HEK293 (cell line): ENCODE data around the gene MYLK2.
A peak's percentile ranks its signal among the peaks of the same experiment; 100 is the strongest.

ENCODE experiments used
- EGR2 ChIP-seq: fragments of 450-650 bp; formaldehyde crosslinking; IDR thresholded peaks from 2 replicates; pipeline ENCODE4 v1.5.1; 2016; ENCODE audit warnings: low read depth, missing biosample characterization, missing genetic modification characterization
- GLI4 ChIP-seq: fragments of 450-650 bp; formaldehyde crosslinking; IDR thresholded peaks from 2 replicates; pipeline ENCODE4 v1.5.1; 2016; ENCODE audit warnings: missing biosample characterization, missing genetic modification characterization
- GLIS1 ChIP-seq: fragments of 450-650 bp; formaldehyde crosslinking; IDR thresholded peaks from 2 replicates; pipeline ENCODE4 v1.5.1; 2016; ENCODE audit warnings: missing biosample characterization, missing genetic modification characterization
- GLIS2 ChIP-seq: fragments of 450-650 bp; formaldehyde crosslinking; IDR thresholded peaks from 2 replicates; pipeline ENCODE4 v1.5.1; 2016; ENCODE audit warnings: missing biosample characterization, missing genetic modification characterization
- KLF1 ChIP-seq: fragments of 450-650 bp; formaldehyde crosslinking; IDR thresholded peaks from 2 replicates; pipeline ENCODE4 v1.5.1; 2016; ENCODE audit warnings: missing biosample characterization, missing genetic modification characterization
- PRDM10 ChIP-seq: fragments of 450-650 bp; formaldehyde crosslinking; IDR thresholded peaks from 2 replicates; pipeline ENCODE4 v1.5.1; 2016; ENCODE audit warnings: missing biosample characterization, missing genetic modification characterization
- SETDB1 ChIP-seq: IDR thresholded peaks from one replicate; pipeline ENCODE4 v1.6.1; 2017; ENCODE audit warnings: mild to moderate bottlenecking, low read length, moderate library complexity, mixed read lengths; ENCODE audit not compliant: insufficient read length
- SP3 ChIP-seq: fragments of 450-650 bp; formaldehyde crosslinking; IDR thresholded peaks from 2 replicates; pipeline ENCODE4 v1.5.1; 2016; ENCODE audit warnings: missing biosample characterization, missing genetic modification characterization
- TCF7L2 ChIP-seq: IDR thresholded peaks from 2 replicates; pipeline ENCODE4 v1.6.1; 2011; ENCODE audit warnings: low read depth, mild to moderate bottlenecking, inconsistent platforms, low read length, moderate library complexity, borderline replicate concordance
- WT1 ChIP-seq: fragments of 450-650 bp; formaldehyde crosslinking; IDR thresholded peaks from 2 replicates; pipeline ENCODE4 v1.5.1; 2016; ENCODE audit warnings: missing biosample characterization, missing genetic modification characterization
- ZBTB44 ChIP-seq: fragments of 450-650 bp; IDR thresholded peaks from 2 replicates; pipeline ENCODE4 v1.5.1; 2018; ENCODE audit warnings: missing biosample characterization, mild to moderate bottlenecking, missing genetic modification characterization
- ZBTB49 ChIP-seq: fragments of 450-650 bp; formaldehyde crosslinking; IDR thresholded peaks from 2 replicates; pipeline ENCODE4 v1.5.1; 2016; ENCODE audit warnings: missing biosample characterization, missing genetic modification characterization, low read depth
- ZBTB7A ChIP-seq: fragments of 450-650 bp; formaldehyde crosslinking; IDR thresholded peaks from 2 replicates; pipeline ENCODE4 v1.5.1; 2016; ENCODE audit warnings: low read depth, missing biosample characterization, missing genetic modification characterization
- ZFHX2 ChIP-seq: fragments of 450-650 bp; formaldehyde crosslinking; conservative IDR thresholded peaks from 2 replicates; pipeline ENCODE4 v1.5.1; 2016; ENCODE audit warnings: missing biosample characterization, missing genetic modification characterization
- ZIC2 ChIP-seq: fragments of 450-650 bp; formaldehyde crosslinking; IDR thresholded peaks from 2 replicates; pipeline ENCODE4 v1.5.1; 2016; ENCODE audit warnings: missing biosample characterization, missing genetic modification characterization
- ZNF133 ChIP-seq: fragments of 450-650 bp; formaldehyde crosslinking; IDR thresholded peaks from 2 replicates; pipeline ENCODE4 v1.5.1; 2016; ENCODE audit warnings: missing biosample characterization, missing genetic modification characterization
- ZNF148 ChIP-seq: fragments of 450-650 bp; formaldehyde crosslinking; IDR thresholded peaks from 2 replicates; pipeline ENCODE4 v1.5.0; 2017; ENCODE audit warnings: missing biosample characterization, missing genetic modification characterization, borderline replicate concordance
- ZNF157 ChIP-seq: fragments of 450-650 bp; formaldehyde crosslinking; IDR thresholded peaks from 2 replicates; pipeline ENCODE4 v1.5.1; 2016; ENCODE audit warnings: missing biosample characterization, missing genetic modification characterization
- ZNF341 ChIP-seq: fragments of 450-650 bp; formaldehyde crosslinking; IDR thresholded peaks from 2 replicates; pipeline ENCODE4; 2016; ENCODE audit warnings: low read depth, missing biosample characterization, missing genetic modification characterization
- ZNF366 ChIP-seq: fragments of 450-650 bp; formaldehyde crosslinking; conservative IDR thresholded peaks from 2 replicates; pipeline ENCODE4 v1.5.1; 2016; ENCODE audit warnings: missing biosample characterization, missing genetic modification characterization
- ZNF416 ChIP-seq: fragments of 450-650 bp; formaldehyde crosslinking; IDR thresholded peaks from 2 replicates; pipeline ENCODE4 v1.5.1; 2016; ENCODE audit warnings: missing biosample characterization, missing genetic modification characterization
- ZNF48 ChIP-seq: fragments of 450-650 bp; formaldehyde crosslinking; IDR thresholded peaks from 2 replicates; pipeline ENCODE4 v1.5.1; 2016; ENCODE audit warnings: missing biosample characterization, missing genetic modification characterization
- ZNF624 ChIP-seq: fragments of 450-650 bp; formaldehyde crosslinking; IDR thresholded peaks from 2 replicates; pipeline ENCODE4 v1.5.1; 2017; ENCODE audit warnings: missing biosample characterization, missing genetic modification characterization
- ZNF664 ChIP-seq: fragments of 450-650 bp; formaldehyde crosslinking; IDR thresholded peaks from 2 replicates; pipeline ENCODE4 v1.5.1; 2016; ENCODE audit warnings: missing biosample characterization, missing genetic modification characterization
- ZNF692 ChIP-seq: fragments of 450-650 bp; formaldehyde crosslinking; IDR thresholded peaks from 2 replicates; pipeline ENCODE4 v1.5.1; 2016; ENCODE audit warnings: missing biosample characterization, missing genetic modification characterization
- ZNF704 ChIP-seq: fragments of 450-650 bp; formaldehyde crosslinking; IDR thresholded peaks from 2 replicates; pipeline ENCODE4 v1.5.1; 2016; ENCODE audit warnings: missing biosample characterization, missing genetic modification characterization
- ZNF76 ChIP-seq: fragments of 450-650 bp; formaldehyde crosslinking; IDR thresholded peaks from 2 replicates; pipeline ENCODE4; 2016; ENCODE audit warnings: low read depth, missing biosample characterization, missing genetic modification characterization, borderline replicate concordance

Gene MYLK2

GRCh38 chr20:31861385-31862156 is 42.4 kb downstream of the MYLK2 start (continued):
- TF ChIP-seq ZNF366 (tag by site-specific recombination) (peak; percentile 58; the same call in 1 of the 2 replicates), ZNF664 (no peak), GLIS1 (peak; percentile 23; the same call in 1 of the 2 replicates), ZBTB7A (peak; percentile 34; the same call in 1 of the 2 replicates), PRDM10 (peak; percentile 55), SP3 (tag by site-specific recombination) (peak; percentile 83), ZNF133 (tag by site-specific recombination) (no peak), ZNF76 (tag by site-specific recombination) (peak; percentile 92), ZFHX2 (peak; percentile 33), ZNF624 (tag by site-specific recombination) (no peak), ZNF341 (peak; percentile 63; the same call in 1 of the 2 replicates), KLF1 (tag by site-specific recombination) (peak; percentile 53), SETDB1 (no peak), ZNF416 (no peak), ZNF157 (tag by site-specific recombination) (no peak), TCF7L2 (no peak), ZNF704 (tag by site-specific recombination) (no peak), ZNF692 (tag by site-specific recombination) (peak; percentile 52; the same call in 1 of the 2 replicates), ZNF48 (tag by site-specific recombination) (no peak), ZIC2 (tag by site-specific recombination) (peak; percentile 95), GLI4 (tag by site-specific recombination) (no peak), GLIS2 (tag by site-specific recombination) (0 out of 2 replicates have a peak, but pooled peaks have one; percentile 34), ZBTB44 (tag by site-specific recombination) (no peak), ZNF148 (tag by site-specific recombination) (no peak), WT1 (tag by site-specific recombination) (peak; percentile 60), EGR2 (tag by site-specific recombination) (no peak), ZBTB49 (tag by site-specific recombination) (no peak)
